HCEC 1CT (cell line): ENCODE results near the gene UBE2B.
A peak's percentile ranks its signal among the peaks of the same experiment; 100 is the strongest.

ENCODE experiments used
- DNase-seq: peaks from one replicate; pipeline ENCODE4 v3.0.0-alpha.2; 2017

UBE2B gene

GRCh38 chr5:134438721-134439123, 67.4 kb downstream of the UBE2B start:
- DNase-seq, result no peak

- DNase-seq, result peak; percentile 94
These were observed 67.9 kb downstream of the UBE2B start for GRCh38 chr5:134439210-134439654.

GRCh38 chr5:134440201-134440755, 68.9 kb downstream of the UBE2B start:
- DNase-seq, result no peak
